ACC112 (cell line): ENCODE measurements around the gene SMIM9.
A peak's percentile ranks its signal among the peaks of the same experiment; 100 is the strongest.

Experiments used
- H2AFZ ChIP-seq: fragments of 200-600 bp; sonication (generic); one replicate; pipeline ENCODE4 v1.6.0; 2017; ENCODE audit warnings: antibody characterized with exemption, low read length; ENCODE audit not compliant: unreplicated experiment
- H3K27ac ChIP-seq: fragments of 200-600 bp; sonication (generic); 2 replicates; pipeline ENCODE4 v1.5.1; 2014; ENCODE audit warnings: low read depth, mild to moderate bottlenecking, antibody characterized with exemption, low read length, moderate library complexity
- H3K27me3 ChIP-seq: fragments of 200-600 bp; sonication (generic); 2 replicates; pipeline ENCODE4 v1.6.1; 2014; ENCODE audit warnings: mild to moderate bottlenecking, antibody characterized with exemption, low read length, moderate library complexity, mixed read lengths; ENCODE audit not compliant: insufficient read depth
- H3K36me3 ChIP-seq: fragments of 200-600 bp; sonication (generic); 2 replicates; pipeline ENCODE4 v1.6.1; 2016; ENCODE audit warnings: mild to moderate bottlenecking, antibody characterized with exemption, low read length, moderate library complexity, mixed read lengths; ENCODE audit not compliant: insufficient read depth
- H3K4me1 ChIP-seq: fragments of 200-600 bp; sonication (generic); one replicate; pipeline ENCODE4 v1.6.1; 2016; ENCODE audit warnings: low read length, mixed read lengths; ENCODE audit not compliant: insufficient read depth, unreplicated experiment, control insufficient read depth
- H3K4me3 ChIP-seq: fragments of 200-600 bp; sonication (generic); 2 replicates; pipeline ENCODE4 v1.5.1; 2014; ENCODE audit warnings: mild to moderate bottlenecking, low read depth, low read length
- H3K79me2 ChIP-seq: fragments of 200-600 bp; sonication (generic); one replicate; pipeline ENCODE4 v1.6.0; 2016; ENCODE audit warnings: low read length; ENCODE audit not compliant: control insufficient read depth, unreplicated experiment, insufficient read depth

SMIM9 gene

DNA sequence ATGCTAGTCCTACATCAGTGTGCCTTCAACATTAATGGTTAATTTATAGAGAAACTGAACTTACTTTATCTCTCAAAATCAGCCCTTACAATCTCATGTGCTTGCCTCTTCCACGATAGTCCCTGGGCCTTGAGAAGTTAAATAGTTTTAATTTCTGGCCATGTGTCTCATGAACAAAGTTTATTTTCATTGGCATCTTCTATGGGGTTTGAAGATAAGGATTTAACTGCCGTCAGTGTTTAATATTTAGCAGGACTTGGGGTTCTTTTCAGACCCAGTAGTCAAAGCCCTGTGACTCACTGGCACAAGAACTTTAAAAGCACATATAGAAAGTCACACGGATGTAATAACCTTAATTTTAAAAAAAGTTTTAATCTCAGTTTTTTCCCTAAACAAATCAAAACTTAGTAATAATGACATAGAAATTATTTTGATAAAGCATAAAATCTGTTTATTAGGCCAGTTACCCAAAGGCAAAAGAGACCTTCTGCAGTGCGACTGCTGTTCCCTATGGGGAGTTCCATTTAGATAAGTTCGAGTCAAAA is 19.1 kb downstream of the SMIM9 start:
- Histone ChIP-seq H3K36me3 (no peaks in the 10 kb centered on the region), H3K27me3 (no peaks in the 10 kb centered on the region), H3K4me3 (no peak overlapping the region), H3K27ac (no peak overlapping the region; the same call in none of the 2 replicates), H2AFZ (no peak overlapping the region), H3K79me2 (no peaks in the 10 kb centered on the region), H3K4me1 (peaks cover 7% of the 10 kb centered on the region)

DNA sequence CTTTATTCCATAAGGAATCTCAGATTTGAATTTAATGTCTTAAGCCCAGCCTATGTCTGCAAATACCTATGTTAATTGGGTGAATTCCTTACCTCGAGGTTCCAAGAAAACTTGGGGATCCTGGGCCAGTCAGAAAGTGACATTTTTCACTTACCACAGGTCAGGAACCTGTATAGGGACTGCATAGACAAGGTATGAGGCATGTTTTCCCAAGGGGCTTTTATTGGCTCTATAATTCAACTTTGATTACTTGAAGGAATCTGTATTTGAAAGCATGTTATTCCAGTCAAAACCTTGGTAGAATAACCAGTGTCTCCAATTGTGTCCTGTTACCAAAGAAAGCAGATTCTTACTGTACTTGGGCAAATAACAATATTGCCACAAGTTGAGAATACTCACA is 20.7 kb downstream of the SMIM9 start:
- no peaks in the 10 kb centered on the region for H3K27me3 ChIP-seq
- H2AFZ ChIP-seq: no peak overlapping the region
- H3K4me1 ChIP-seq: peaks cover 7% of the 10 kb centered on the region

DNA sequence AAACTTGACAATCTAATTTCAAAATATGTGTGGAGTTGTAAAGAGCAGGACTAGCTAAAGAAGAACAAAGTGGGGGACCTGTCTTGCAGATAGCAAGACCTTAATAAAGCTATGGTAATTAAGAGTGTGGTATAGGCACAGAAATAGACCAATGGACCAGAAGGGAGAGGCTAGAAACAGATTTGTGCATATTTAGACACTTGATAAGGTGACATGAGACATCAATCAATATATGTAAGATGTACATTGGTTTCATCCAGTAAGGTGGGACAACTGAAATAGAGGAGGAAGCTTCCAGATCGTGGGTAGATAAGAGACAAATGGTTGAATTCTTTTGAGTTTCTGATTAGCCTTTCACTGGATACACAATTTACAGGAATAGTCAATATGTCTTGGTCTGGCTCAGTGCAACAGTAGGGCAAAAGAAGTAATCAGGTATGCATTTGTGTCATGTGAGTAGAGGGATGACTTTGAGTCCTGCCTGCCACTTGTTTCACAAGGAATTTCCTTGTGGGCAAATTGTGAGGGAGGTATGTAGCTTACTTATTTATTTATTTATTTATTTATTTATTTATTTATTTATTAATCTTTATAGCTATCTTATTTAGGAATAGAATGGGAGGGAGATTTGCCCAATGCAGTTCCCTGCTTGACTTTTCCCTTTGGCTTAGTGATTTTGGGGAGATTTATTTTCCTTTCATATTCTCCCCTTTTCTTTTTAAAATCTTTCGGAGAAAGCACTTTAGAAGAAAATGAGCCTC is 21.9 kb downstream of the SMIM9 start:
- no peaks in the 10 kb centered on the region for H3K27me3 ChIP-seq
- no peak overlapping the region for H2AFZ ChIP-seq
- H3K36me3 ChIP-seq: no peaks in the 10 kb centered on the region
- no peaks in the 10 kb centered on the region for H3K79me2 ChIP-seq
- H3K4me3 ChIP-seq: no peak overlapping the region
- peaks cover 7% of the 10 kb centered on the region for H3K4me1 ChIP-seq
- no peak overlapping the region for H3K27ac ChIP-seq

More for the DNA sequence above, 20.7 kb downstream of the SMIM9 start:
- no peak overlapping the region for H3K27ac ChIP-seq
- no peaks in the 10 kb centered on the region for H3K79me2 ChIP-seq
- no peak overlapping the region for H3K4me3 ChIP-seq
- H3K36me3 ChIP-seq: no peaks in the 10 kb centered on the region

- Histone ChIP-seq H3K79me2 (no peaks in the 10 kb centered on the region), H3K27me3 (no peaks in the 10 kb centered on the region), H3K36me3 (no peaks in the 10 kb centered on the region), H3K4me1 (peaks cover 8% of the 10 kb centered on the region), H3K4me3 (no peak overlapping the region), H3K27ac (no peak overlapping the region), H2AFZ (no peak overlapping the region)
These were observed 24.4 kb downstream of the SMIM9 start for GRCh38 chrX:154809939-154810665.

GRCh38 chrX:154806837-154807501 is 27.5 kb downstream of the SMIM9 start:
- no peak overlapping the region for H3K4me3 ChIP-seq
- peaks cover 2% of the 10 kb centered on the region for H3K79me2 ChIP-seq
- no peaks in the 10 kb centered on the region for H3K36me3 ChIP-seq
- H3K27ac ChIP-seq: no peak overlapping the region
- no peaks in the 10 kb centered on the region for H3K27me3 ChIP-seq
- no peak overlapping the region for H2AFZ ChIP-seq
- peaks cover 15% of the 10 kb centered on the region for H3K4me1 ChIP-seq

- peak overlapping the region; percentile 98 for H2AFZ ChIP-seq
These were observed 28.8 kb downstream of the SMIM9 start for GRCh38 chrX:154805696-154806091.

DNA sequence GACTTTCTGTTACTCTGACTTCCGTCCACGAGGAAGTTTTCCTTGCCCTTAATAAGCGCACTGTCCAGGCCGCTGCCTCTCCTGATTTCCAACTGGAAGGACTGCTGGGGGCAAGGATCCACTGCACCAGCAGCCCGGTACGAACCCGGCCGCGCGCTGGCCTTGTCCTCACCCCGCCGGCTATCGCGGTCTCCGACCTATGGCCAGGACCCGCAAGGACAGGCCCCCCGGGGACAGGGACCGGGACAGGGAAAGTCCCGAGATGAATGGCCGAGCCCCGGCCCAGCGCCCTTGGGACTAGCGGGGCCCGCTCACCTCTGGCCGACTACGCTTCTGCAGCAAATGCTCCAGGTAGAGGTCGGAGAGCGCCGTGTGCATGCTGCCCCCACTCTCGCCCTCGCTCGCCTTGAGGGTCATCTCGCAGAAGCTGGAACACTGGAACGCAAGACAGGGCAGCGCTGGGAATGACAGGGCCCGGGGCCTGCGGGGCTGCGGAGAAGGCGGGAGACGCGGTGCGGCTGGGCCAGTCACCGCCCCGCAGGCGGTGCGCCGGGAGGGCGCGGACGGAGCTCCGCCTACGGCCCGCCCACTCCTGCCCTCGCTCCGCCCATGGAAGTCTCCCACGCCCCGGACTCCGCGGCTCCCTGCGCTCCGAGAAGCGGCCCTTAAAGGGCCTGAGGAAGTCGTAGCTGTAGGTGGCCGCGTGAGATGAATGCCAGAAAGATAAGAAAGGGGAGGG is 29.3 kb downstream of the SMIM9 start, which contains the start of gene MPP1:
Gene MPP1, minus strand, starts transcription at position 529 of the 739 bp plus-strand sequence. Its CDS starts 112 bp downstream, at position 417.
- H3K36me3 ChIP-seq: no peaks in the 10 kb centered on the region
- H3K27me3 ChIP-seq: no peaks in the 10 kb centered on the region
- H3K79me2 ChIP-seq: peaks cover 5% of the 10 kb centered on the region
- peak within 1 kb of the TSS; percentile 90 for H3K4me3 ChIP-seq
- H2AFZ ChIP-seq: peak within 1 kb of the TSS; percentile 98
- peaks cover 26% of the 10 kb centered on the region for H3K4me1 ChIP-seq
- H3K27ac ChIP-seq: peak within 1 kb of the TSS; percentile 9; the same call in 1 of the 2 replicates

More at GRCh38 chrX:154805696-154806091, 28.8 kb downstream of the SMIM9 start:
- H3K27me3 ChIP-seq: no peaks in the 10 kb centered on the region
- H3K4me3 ChIP-seq: peak overlapping the region; percentile 90
- H3K4me1 ChIP-seq: peaks cover 21% of the 10 kb centered on the region
- peaks cover 5% of the 10 kb centered on the region for H3K79me2 ChIP-seq
- peak overlapping the region; percentile 9; the same call in 1 of the 2 replicates for H3K27ac ChIP-seq
- no peaks in the 10 kb centered on the region for H3K36me3 ChIP-seq

- Histone ChIP-seq H2AFZ (peak overlapping the region; percentile 81), H3K27me3 (no peaks in the 10 kb centered on the region)
These were observed 30.1 kb downstream of the SMIM9 start for GRCh38 chrX:154804261-154804956.

DNA sequence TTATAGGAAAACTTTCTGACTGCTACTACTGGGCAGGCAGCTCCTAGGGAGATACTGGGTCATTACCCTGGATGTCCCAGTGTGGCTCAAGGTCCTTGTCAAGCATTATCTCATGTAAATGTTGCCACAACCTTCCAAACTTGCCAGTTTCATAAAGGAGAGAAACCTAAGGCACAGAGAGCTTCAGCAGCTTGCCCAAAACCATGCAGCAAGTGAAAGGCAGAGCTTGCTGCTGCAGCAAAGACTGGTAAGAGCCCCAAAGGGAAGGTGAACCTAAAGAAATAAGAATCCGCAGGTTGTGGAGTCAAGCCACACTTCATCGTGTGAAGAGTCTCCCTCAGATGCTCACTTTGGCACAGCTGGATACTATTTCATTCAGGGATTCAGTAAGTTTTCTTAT is 31.5 kb downstream of the SMIM9 start:
- peaks cover 41% of the 10 kb centered on the region for H3K4me1 ChIP-seq

More at GRCh38 chrX:154804261-154804956, 30.1 kb downstream of the SMIM9 start:
- Histone ChIP-seq H3K79me2 (peaks cover 5% of the 10 kb centered on the region), H3K36me3 (no peaks in the 10 kb centered on the region), H3K4me1 (peaks cover 34% of the 10 kb centered on the region), H3K4me3 (peak overlapping the region; percentile 90), H3K27ac (no peak overlapping the region)

More for the DNA sequence above, 31.5 kb downstream of the SMIM9 start:
- no peak overlapping the region for H3K4me3 ChIP-seq
- H3K36me3 ChIP-seq: no peaks in the 10 kb centered on the region
- H2AFZ ChIP-seq: no peak overlapping the region
- H3K27me3 ChIP-seq: no peaks in the 10 kb centered on the region
- no peak overlapping the region for H3K27ac ChIP-seq
- H3K79me2 ChIP-seq: peaks cover 7% of the 10 kb centered on the region
